ENCODE results near the gene SIX4.

DNA sequence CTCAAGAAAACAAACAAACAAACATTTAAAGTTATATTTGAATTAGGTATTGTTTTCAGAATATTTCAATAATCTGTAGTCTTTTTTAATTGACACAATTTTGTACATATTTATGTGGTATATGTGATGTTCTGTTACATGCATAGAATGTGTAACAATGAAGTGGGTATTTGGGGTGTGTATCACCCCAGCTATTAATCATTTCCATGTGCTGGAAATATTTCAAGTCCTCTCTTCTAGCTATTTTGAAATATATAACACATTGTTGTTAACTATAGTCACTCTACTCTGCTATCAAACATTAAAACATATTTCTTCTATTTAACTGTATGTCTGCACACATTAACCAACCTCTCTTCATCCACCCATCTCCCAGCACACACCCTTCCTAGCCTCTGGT lies 42.9 kb downstream of the SIX4 start:
- TF ChIP-seq, protein P1, sequence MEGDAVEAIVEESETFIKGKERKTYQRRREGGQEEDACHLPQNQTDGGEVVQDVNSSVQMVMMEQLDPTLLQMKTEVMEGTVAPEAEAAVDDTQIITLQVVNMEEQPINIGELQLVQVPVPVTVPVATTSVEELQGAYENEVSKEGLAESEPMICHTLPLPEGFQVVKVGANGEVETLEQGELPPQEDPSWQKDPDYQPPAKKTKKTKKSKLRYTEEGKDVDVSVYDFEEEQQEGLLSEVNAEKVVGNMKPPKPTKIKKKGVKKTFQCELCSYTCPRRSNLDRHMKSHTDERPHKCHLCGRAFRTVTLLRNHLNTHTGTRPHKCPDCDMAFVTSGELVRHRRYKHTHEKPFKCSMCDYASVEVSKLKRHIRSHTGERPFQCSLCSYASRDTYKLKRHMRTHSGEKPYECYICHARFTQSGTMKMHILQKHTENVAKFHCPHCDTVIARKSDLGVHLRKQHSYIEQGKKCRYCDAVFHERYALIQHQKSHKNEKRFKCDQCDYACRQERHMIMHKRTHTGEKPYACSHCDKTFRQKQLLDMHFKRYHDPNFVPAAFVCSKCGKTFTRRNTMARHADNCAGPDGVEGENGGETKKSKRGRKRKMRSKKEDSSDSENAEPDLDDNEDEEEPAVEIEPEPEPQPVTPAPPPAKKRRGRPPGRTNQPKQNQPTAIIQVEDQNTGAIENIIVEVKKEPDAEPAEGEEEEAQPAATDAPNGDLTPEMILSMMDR (IDR thresholded peaks at IDR 0.05), result no peak
- TF ChIP-seq POLR2A (IDR thresholded peaks at IDR 0.05), result no peak

All from adrenal gland (tissue), 5 donors.